Progenitor cell of endocrine pancreas (in vitro differentiated cells): ENCODE results near the gene CABLES2. TPM values are rescaled to one million over a fixed set of nuclear protein-coding genes. Genes with fewer than 3 reads are reported as not detected.

ENCODE experiments used
- DNase-seq: peaks from one replicate; pipeline ENCODE4 v3.0.0; 2021; ENCODE audit warnings: low spot score; ENCODE audit not compliant: unreplicated experiment
- H3K27ac Mint-ChIP-seq: 2 replicates; pipeline ENCODE4 v1.8.0; 2021; ENCODE audit warnings: mild to moderate bottlenecking, moderate library complexity, mixed read lengths
- H3K27me3 Mint-ChIP-seq: 2 replicates; pipeline ENCODE4 v1.8.0; 2021; ENCODE audit warnings: mixed read lengths
- H3K36me3 Mint-ChIP-seq: 2 replicates; pipeline ENCODE4 v1.8.0; 2022; ENCODE audit warnings: mixed read lengths; ENCODE audit not compliant: insufficient read depth
- H3K4me1 Mint-ChIP-seq: 2 replicates; pipeline ENCODE4 v1.8.0; 2021; ENCODE audit warnings: low read depth, mixed read lengths
- H3K4me3 Mint-ChIP-seq: 2 replicates; pipeline ENCODE4 v1.8.0; 2021; ENCODE audit warnings: low read depth, mild to moderate bottlenecking, moderate library complexity, mixed read lengths
- H3K9me3 Mint-ChIP-seq: 2 replicates; pipeline ENCODE4 v1.8.0; 2021; ENCODE audit warnings: low read depth, mixed read lengths
- total RNA-seq: library from RNA; stranded (reverse); gene quantifications from 2 replicates; pipeline ENCODE4 v1.2.1, GENCODE V29; 2021
- TF ChIP-seq, protein P1 (sequence below): fragments of 200-600 bp; sonication (generic); IDR thresholded peaks from one replicate; pipeline ENCODE4 v1.5.0; 2021; ENCODE audit warnings: antibody characterized with exemption, mild to moderate bottlenecking; ENCODE audit not compliant: unreplicated experiment

Gene CABLES2
- total RNA-seq, 1 donor from 2014 or later: 21.7 TPM

DNA sequence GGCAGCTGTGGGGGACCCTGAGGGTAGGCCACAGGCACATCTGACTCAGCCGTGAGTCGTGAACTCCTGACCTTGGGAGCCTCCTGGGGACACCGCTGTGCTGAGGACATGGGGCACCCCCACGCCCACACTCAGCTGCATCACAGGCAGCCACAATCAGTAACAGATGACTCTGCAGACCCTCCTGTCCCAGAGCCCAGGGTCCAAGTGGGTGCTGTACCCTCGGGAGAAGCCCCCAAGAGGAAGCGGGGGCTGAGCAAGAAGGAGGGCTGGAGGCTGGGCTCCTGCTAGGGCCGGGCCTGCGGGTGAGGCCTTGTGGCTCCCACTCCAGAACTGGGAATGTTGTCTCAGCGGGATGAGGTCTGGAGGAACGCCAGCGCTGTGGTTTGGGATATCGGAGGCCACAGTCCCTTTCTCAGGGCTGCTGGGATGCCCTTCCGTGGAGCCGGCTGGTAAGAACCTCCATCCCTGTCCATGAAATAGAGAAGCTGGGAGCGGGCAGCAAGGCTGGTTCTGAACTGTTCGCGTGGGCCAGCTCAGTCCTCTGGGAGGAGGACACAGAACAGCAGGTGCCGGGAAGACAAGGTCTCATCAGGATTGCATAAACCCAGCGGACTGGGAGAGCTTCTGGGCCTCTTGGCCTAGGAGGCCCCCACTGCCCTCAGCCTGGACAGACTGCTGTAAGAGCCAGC, 36.8 kb downstream of the CABLES2 start:
- peaks cover 17% of the 10 kb centered on the region for H3K4me1 Mint-ChIP-seq
- H3K4me3 Mint-ChIP-seq: no peak overlapping the region
- DNase-seq: no peak
- no peak overlapping the region for H3K27ac Mint-ChIP-seq
- TF ChIP-seq, protein P1, sequence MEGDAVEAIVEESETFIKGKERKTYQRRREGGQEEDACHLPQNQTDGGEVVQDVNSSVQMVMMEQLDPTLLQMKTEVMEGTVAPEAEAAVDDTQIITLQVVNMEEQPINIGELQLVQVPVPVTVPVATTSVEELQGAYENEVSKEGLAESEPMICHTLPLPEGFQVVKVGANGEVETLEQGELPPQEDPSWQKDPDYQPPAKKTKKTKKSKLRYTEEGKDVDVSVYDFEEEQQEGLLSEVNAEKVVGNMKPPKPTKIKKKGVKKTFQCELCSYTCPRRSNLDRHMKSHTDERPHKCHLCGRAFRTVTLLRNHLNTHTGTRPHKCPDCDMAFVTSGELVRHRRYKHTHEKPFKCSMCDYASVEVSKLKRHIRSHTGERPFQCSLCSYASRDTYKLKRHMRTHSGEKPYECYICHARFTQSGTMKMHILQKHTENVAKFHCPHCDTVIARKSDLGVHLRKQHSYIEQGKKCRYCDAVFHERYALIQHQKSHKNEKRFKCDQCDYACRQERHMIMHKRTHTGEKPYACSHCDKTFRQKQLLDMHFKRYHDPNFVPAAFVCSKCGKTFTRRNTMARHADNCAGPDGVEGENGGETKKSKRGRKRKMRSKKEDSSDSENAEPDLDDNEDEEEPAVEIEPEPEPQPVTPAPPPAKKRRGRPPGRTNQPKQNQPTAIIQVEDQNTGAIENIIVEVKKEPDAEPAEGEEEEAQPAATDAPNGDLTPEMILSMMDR: no peak
- peaks cover 2% of the 10 kb centered on the region for H3K36me3 Mint-ChIP-seq
- no peaks in the 10 kb centered on the region for H3K27me3 Mint-ChIP-seq
- H3K9me3 Mint-ChIP-seq: no peaks in the 10 kb centered on the region

DNA sequence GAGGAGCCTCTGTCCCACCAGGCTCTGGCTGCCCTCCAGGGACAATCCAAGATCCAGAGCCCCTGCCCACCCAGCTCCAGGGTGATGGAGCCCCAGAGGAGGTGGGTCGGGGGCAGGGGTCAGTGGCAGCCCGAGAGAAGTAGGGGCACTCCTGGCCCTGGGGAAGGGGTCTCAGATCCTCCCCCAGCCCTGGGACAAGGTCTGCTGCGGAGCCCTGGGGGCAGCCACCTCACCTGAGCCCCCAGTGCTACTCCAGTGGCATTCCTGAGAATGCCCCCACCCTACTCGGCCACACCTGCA, 37.3 kb downstream of the CABLES2 start:
- Mint-ChIP-seq H3K4me3 (no peak overlapping the region), H3K27me3 (no peaks in the 10 kb centered on the region), H3K4me1 (peaks cover 22% of the 10 kb centered on the region), H3K9me3 (no peaks in the 10 kb centered on the region), H3K36me3 (peaks cover 2% of the 10 kb centered on the region), H3K27ac (no peak overlapping the region)
- no peak for DNase-seq
- TF ChIP-seq, protein P1: no peak

DNA sequence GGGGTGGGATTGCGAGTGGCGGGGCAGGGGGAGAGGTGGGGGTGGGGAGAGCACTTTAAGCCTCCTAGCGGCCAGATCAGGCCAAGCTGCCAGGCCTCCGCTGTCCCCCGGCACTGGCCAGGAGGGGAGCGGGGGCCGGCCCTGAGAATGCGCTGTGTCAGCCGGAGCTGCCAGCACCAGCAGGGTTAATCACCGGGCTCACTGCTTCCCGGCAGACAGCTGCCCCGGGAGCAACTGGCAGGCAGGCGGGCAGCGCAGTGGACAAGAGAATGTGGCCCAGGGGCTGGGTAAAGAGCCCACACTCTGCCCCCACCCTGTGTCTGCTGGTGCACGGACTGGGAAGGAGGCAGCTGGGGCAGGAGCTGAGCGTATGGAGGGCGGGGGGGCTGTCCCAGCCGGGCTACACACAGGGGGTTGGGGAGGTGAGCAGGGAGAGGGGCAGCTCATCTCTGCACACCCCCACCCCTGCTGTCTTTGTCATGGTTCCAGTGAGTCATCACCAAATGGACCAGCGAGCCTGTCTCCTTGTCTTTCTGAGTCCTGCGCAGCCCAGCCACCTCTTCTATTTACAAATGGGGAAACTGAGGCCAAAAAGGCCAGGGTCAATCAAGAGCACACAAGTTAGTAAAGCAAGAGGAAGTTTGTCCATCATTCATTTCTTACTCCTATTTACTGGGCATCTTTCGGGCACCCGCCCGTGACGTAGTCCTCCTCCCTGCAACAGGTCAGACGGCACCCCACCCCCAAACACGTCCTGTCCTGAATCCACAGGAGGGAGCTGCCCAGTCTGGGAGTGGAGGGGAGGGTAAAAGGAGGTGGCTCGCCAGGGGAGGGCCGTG, 37.9 kb downstream of the CABLES2 start:
- H3K9me3 Mint-ChIP-seq: no peaks in the 10 kb centered on the region

DNA sequence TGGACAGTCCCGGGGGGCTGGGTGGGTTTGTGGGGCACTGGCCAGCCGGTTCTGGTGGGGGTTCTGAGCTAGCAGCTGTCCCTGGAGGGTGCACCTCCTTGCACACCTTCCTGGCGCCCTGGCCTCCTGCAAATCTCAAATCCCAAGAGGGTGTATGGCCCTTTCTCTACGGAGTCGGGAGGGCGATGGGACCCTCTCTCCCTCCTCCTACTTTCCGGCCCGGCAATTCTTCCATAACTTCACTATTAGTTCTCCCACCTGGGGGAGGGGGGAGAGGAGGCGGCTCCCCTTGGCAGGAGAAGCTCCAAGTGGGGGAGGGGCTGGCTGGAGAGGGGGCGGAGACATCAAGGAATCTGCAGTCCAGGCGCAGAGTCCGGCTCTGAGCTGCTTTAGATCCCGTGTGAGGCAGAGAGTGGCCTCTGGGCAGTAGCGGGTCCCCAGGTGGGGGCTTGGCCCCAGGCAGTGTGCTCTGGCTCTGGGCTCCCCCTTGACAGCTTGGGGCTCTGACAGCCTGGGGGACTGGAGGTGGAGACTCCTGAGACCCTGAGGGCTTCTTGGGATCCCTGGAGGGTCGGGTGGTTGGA, 38.6 kb downstream of the CABLES2 start:
- H3K36me3 Mint-ChIP-seq: no peaks in the 10 kb centered on the region
- DNase-seq: peak; percentile 50
- TF ChIP-seq, protein P1: no peak
- no peaks in the 10 kb centered on the region for H3K27me3 Mint-ChIP-seq
- H3K27ac Mint-ChIP-seq: peak overlapping the region; percentile 76
- H3K4me3 Mint-ChIP-seq: peak overlapping the region; percentile 59
- no peaks in the 10 kb centered on the region for H3K9me3 Mint-ChIP-seq
- peaks cover 25% of the 10 kb centered on the region for H3K4me1 Mint-ChIP-seq

More for the DNA sequence above, 37.9 kb downstream of the CABLES2 start:
- H3K36me3 Mint-ChIP-seq: peaks cover 1% of the 10 kb centered on the region
- H3K4me1 Mint-ChIP-seq: peaks cover 22% of the 10 kb centered on the region
- TF ChIP-seq, protein P1: peak; percentile 74
- peak; percentile 51 for DNase-seq
- peak overlapping the region; percentile 49 for H3K4me3 Mint-ChIP-seq
- H3K27ac Mint-ChIP-seq: no peak overlapping the region
- H3K27me3 Mint-ChIP-seq: no peaks in the 10 kb centered on the region

DNA sequence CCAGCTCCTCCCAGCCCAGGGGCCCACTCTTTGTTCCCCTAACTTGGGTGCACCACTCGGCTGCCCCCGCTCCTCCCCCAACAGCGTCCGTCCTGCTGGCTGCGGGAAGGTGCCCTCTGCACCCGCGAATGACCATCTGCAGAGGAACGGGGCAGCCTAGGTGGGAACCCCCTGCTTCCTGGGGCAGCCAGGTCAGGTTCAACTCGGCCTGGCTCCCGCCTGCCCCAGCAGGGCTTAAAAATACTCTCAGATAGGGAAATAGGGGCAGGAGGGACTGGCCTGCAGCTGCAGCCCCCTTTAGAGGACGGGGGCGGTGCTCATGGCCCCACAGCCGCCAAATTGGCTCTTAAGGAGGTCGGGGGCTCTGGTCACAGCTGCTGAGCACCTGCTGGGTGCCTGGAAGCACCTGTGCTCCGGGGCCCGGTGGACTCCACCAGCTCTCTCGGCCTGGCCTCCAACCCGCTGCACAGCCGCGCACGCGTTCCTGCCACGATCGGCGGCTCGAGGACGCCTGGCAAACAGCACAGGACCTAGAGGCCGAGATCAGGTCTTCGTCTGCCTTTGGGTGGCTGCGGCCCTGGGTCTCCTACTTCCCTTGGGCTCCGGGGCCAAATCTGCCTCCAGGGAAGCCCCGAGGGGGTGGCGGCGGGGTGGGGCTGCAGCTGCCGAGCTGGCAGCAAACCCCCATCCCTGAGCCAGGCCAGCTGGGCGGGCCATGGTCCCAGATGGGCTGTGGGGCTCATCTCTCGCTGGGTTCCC, 39.3 kb downstream of the CABLES2 start:
- no peak for DNase-seq
- no peaks in the 10 kb centered on the region for H3K27me3 Mint-ChIP-seq
- TF ChIP-seq, protein P1: no peak
- peaks cover 25% of the 10 kb centered on the region for H3K4me1 Mint-ChIP-seq
- peak overlapping the region; percentile 69 for H3K4me3 Mint-ChIP-seq
- no peaks in the 10 kb centered on the region for H3K9me3 Mint-ChIP-seq
- H3K27ac Mint-ChIP-seq: peak overlapping the region; percentile 78
- H3K36me3 Mint-ChIP-seq: no peaks in the 10 kb centered on the region
